Middle frontal gyrus (tissue), 1 donor: Measurements from ENCODE around the gene LMNTD1.
"Not testable (repeated sequence)": the region's sequence is repeated elsewhere in the genome, so short reads cannot be mapped to it uniquely, and the experiment has no call there.

Source experiments
- DNase-seq: peaks from one replicate; pipeline ENCODE4 v3.0.0-alpha.2; 2015; ENCODE audit warnings: low spot score; ENCODE audit errors: extremely low spot score

LMNTD1 gene

DNA sequence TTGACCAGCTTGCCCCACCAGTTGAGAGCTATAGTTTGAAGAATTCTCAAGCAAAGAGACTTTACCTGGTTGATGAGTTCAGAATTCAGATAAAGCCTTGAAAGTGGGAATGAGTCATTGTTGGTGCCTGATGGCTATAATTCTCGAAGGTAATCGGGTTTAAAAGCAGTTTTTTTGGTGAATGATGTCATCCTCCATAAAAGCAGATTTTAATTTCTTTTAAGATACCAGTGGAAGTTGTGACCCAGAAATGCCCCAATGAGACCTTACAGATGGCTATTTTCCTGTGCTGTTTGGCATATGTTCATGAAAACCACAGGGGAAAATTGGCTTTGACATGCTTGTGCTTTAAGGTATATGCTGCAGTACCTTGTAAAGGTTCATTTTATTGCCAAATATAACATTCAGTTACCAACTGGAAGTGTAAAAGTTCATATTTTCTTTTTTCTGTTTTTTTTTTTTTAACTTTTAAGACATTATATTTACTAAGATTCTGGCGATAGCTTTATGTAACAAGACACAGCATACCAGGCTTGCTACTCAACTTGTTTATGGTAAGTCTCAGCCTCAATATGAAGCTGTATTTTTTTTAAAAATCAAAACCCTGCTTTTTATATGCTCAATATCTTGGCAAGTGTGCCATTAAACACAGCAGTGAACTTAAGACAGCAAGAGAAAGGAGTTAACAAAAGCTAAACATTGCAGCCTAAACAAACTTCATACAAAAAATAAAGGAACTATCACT lies 119.3 kb downstream of the LMNTD1 start:
- no peak for DNase-seq

DNA sequence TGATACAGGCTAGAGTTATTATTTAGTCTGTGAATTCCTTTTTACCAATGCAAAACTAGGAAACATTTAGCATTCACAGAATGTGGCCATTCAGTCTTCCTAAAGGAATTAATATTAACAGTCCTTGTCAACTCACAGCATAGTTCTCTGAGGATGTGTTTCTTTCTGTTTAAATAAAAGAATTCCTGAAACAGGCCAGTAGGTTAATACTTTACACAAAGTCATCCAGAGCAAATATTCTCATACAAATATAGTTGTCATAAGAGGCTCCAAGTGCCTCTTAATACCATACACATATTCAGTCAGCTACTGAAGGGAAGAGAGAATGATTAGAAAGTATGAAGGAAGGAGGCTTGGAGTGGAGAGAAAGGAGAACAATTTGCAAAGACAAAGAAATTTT lies 120.1 kb downstream of the LMNTD1 start:
- DNase-seq, result no peak

DNA sequence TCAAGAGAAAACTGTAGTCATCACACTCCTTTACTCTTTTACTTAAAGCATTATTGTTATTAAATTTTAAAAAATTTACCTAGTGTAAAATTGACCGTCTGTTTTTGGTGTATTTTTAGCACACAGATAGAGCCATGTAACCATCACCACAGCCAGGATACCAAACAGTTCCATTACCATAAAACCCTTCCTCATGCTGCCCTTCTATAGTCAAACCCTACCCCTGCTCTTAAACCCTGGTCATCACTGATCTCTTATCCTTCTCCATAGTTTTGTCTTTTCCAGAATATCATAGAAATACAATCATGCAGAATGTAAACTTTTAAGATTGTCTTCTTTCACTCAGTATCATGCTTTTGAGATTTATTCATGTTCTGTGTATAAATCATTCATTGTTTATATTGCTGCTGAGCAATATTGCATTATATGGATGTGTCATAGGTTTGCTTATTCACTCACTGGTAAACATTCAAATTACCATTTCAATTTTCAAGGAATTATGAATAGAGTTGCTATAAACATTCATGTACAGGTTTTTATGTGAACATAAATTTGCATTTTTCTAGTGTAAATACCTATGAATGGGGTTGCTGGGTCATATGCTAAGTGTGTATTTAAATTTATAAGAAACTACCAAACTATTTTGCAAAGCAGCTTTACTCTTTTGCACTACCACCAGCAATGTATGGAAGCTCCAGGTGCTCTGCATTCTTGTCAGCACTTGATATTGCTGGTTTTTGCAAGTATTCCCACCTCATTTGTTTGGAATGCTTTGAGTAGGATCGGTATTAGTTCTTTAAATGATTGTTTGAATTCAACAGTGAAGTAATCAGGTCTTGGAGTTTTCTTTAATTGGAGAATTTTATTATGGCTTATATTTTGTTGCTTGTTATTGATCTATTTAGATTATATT lies 125.5 kb downstream of the LMNTD1 start:
- no peak for DNase-seq

DNA sequence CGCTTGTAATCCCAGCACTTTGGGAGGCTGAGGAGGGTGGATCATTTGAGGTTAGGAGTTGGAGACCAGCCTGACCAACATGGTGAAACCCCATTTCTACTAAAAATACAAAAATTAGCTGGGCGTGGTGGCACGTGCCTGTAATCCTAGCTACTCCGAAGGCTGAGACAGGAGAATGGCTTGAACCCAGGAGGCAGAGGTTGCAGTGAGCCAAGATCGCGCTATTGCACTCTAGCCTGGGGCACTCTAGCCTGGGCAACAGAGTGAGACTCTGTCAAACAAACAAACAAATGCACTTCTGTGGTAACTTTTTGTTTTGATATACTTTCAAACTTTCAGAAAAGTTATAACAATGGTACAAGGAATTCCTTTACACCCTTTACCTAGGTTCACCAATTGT lies 126.3 kb downstream of the LMNTD1 start:
- not testable (repeated sequence) for DNase-seq
